IPS-18c (cell line): Measurements from ENCODE around the gene CREBBP.

Experiments used
- H3K4me3 ChIP-seq: 2 replicates; pipeline ENCODE4 v1.7.0; 2013; ENCODE audit warnings: low read depth, mild to moderate bottlenecking, low read length, moderate library complexity; ENCODE audit not compliant: insufficient read depth
- H3K9me3 ChIP-seq: one replicate; pipeline ENCODE4 v1.6.1; 2013; ENCODE audit warnings: mild to moderate bottlenecking, low read length, moderate library complexity; ENCODE audit not compliant: control insufficient read depth, insufficient read depth

CREBBP gene

DNA sequence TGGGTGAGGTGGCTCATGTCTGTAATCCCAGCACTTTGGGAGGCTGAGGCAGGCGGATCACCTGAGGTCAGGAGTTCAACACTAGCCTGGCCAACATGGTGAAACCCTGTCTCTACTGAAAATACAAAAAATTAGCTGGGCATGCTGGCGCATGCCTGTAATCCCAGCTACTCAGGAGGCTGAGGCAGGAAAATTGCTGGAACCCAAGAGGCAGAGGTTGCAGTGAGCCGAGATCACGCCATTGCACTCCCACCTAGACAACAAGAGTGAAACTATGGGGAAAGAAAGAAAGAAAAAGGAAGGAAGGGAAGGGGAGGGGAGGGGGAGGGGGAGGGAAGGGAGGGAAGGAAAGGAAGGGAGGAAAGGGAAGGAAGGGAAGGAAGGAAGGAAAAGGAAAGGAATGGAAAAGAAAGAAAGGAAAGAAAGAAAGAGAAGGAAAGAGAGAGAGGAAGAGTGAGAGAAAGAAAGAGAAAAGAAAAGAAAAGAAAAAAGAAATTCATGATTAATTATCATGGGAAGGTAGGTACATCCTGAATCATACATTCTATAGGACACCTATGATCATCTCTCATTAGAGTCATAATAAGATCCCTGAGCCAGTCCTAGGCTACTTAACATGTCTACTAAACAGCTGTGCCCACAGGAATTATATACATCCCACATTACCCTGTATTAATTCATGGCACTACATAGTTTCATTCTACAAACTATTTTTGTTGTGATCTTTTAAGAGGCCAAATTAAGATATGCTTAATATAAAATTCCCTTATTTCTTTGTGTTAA, 40.9 kb downstream of the CREBBP start:
- Histone ChIP-seq H3K4me3 (no peak overlapping the region), H3K9me3 (peaks cover 2% of the 10 kb centered on the region)

DNA sequence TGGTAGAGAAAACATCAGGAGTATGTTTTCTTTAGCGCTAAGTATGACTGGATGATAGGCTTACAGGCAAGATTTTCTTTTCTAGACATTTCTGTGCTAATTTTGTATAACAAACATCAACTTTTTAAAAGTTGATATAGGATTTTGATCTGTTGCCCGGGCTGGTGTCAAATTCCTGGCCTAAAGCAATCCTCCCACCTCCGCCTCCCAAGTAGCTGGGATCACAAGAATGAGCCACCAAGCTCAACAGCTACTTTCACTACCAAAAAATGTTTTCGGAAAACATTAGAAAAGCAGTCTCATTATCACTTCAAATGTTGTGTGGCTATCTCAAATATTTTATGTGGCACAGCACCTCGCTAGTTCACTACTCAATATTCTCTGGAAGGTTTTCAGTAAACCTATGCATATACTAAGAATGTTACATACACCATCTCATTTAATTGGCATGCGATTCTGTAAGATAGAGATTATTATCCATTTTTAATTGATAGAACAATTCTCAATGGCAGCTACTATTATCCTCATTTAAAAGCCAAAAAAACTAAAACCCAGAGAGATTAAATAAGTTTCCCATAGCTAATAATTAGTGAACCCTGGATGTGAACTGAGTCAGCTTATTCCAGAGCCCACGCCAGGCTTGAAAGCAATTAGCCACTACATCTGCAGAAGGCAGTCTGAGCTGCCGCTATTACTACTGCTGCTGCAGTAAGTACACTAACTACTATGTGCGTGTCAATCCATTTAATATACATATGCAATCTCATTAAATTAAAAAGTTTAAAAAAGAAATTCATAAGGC, 41.7 kb downstream of the CREBBP start:
- Histone ChIP-seq H3K4me3 (no peak overlapping the region), H3K9me3 (peaks cover 2% of the 10 kb centered on the region)

- Histone ChIP-seq H3K4me3 (no peak overlapping the region), H3K9me3 (peaks cover 2% of the 10 kb centered on the region)
These were observed 42.5 kb downstream of the CREBBP start for GRCh38 chr16:3837851-3838586.

DNA sequence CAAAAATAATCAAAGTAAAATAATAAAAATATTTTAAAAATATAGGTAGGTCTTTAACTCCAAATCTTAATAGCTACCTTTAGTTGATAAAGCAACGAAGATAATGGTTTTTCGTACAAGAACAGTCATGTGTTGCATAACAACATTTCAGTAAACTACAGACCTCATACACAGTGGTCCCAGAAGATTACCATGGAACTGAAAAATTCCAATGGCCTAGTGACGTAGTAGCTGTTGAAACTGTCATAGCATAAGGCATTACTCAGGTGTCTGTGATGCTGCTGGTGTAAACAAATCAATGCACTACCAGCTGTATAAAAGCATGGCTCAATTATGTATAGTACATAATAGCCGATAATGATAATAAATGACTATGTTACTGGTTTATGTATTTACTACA, 43.9 kb downstream of the CREBBP start:
- H3K9me3 ChIP-seq, result peaks cover 4% of the 10 kb centered on the region
- H3K4me3 ChIP-seq, result no peak overlapping the region

DNA sequence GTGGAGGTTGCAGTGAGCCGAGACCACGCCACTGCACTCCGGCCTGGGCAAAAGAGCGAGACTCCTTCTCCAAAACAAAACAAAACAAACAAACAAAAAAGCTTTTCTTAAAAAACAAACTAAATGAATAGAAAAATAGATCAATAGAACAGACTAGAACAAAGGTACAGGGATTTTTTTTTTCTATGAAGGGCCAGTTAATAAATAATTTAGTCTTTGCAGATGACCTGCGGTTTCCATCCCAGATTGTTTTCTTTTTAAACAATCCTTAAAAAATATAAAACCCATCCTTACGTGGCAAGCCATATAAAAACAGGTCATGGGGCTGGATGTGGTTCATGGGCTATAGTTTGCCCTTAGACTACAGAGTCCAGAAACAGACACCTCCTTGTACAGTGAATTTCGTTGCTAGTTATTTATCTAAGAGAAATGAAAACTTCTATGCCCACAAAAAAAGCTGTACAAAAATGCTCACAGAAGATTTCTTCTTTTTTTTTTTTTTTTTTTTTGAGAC, 45.4 kb downstream of the CREBBP start:
- Histone ChIP-seq H3K4me3 (no peak overlapping the region), H3K9me3 (peaks cover 4% of the 10 kb centered on the region)

GRCh38 chr16:3832668-3833067, 47.8 kb downstream of the CREBBP start:
- H3K4me3 ChIP-seq, result no peak overlapping the region

DNA sequence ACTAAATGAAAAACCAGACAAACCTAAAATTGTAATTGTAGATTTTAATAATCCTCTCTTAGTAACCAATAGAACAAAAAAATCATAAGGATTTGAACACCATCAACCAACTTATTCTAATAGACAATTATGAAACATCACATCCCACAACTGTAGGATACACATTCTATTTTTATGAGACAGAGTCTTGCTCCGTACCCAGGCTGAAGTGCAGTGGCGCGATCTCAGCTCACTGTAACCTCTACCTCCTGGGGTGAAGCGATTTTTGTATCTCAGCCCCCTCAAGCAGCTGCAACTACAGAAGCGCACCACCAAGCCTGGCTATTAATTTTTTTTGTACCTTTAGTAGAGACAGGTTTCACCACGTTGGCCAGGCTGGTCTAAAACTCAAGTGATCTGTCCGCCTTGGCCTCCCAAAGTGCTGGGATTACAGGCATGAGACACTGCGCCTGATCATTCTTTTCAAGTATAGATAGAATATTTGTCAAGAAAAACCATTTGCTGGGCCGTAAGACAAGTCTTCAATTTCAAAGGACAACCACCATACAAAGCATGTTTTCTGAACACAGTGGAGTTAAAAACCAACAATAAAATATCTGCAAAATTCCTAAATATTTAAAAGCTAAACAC, 49.8 kb downstream of the CREBBP start:
- no peak overlapping the region for H3K4me3 ChIP-seq
- H3K9me3 ChIP-seq, result peaks cover 4% of the 10 kb centered on the region

More at GRCh38 chr16:3832668-3833067, 47.8 kb downstream of the CREBBP start:
- H3K9me3 ChIP-seq, result peaks cover 4% of the 10 kb centered on the region

DNA sequence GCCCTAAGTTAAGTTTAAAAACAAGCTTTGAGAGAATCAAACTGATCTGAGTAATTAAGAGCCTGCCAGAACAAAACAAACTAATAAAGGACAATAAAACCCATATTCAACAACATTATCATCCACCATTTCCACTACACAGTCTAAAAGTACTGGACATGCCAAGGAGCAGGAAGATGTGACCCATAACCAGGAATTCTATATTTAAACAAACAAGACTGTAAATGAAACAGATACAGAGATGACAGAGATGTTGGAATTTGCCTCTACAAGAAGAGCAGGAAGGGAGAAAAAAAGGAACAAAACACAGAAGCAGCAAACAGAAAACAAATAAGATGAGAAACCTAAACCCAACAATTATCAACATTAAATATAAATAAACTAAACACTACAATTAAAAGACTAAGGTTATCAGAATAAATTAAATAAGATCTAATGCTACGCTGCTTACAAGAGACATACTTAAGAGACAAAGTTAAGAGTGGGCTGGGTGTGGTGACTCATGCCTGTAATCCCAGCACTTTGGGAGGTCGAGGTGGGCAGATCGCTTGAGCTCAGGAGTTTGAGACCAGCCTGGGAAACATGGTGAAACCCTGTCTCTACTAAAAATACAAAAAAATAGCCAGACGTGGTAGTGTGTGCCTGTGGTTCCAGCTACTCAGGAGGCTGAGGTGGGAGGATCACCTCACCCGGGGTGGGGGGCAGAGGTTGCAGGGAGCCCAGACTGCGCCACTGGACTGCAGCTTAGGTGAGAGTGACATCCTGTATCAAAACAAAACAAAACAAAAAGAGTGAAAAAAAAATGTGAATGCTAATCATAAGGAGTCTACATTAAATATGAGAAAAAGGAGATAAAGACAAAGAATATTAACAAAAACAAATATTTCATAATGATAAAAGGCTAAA, 50.6 kb downstream of the CREBBP start:
- H3K9me3 ChIP-seq, result peaks cover 2% of the 10 kb centered on the region

DNA sequence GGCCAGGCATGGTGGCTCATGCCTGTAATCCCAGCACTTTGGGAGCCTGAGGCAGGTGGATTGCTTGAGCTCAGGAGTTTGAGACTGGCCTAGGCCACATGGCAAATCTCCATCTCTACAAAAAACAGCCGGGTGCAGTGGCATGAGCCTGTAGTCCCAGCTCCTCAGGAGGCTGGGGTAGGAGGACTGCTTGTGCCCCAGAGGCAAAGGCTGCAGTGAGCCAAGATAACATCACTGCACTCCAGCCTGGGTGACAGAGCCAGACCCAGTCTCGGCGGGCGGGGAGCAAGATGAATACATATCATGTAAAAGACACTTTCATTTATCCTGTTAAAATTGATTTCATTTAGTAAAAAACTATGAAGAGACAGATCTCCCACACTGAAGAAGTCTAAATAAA, 54.6 kb downstream of the CREBBP start:
- no peak overlapping the region for H3K4me3 ChIP-seq
- no peaks in the 10 kb centered on the region for H3K9me3 ChIP-seq

More for the DNA sequence above, 50.6 kb downstream of the CREBBP start:
- no peak overlapping the region for H3K4me3 ChIP-seq

DNA sequence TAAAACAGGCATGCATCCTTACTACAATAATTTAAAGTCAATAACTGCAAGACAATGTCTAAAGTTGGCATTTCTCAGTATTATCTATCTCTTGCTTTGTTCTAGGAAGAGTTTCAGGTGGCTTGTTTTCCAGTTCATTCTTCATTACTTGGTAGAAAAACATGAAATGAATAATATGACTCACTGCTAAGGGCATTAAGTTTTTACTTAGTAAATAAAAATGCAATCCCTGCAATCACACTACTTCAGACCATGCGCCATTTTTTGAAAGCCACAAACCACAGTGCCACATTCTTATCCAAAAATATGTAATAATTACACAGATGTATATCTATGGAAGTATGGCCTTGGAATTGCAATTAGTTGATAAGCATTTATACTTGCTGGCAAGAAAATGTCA, 55.4 kb downstream of the CREBBP start:
- Histone ChIP-seq H3K9me3 (no peaks in the 10 kb centered on the region), H3K4me3 (no peak overlapping the region)

DNA sequence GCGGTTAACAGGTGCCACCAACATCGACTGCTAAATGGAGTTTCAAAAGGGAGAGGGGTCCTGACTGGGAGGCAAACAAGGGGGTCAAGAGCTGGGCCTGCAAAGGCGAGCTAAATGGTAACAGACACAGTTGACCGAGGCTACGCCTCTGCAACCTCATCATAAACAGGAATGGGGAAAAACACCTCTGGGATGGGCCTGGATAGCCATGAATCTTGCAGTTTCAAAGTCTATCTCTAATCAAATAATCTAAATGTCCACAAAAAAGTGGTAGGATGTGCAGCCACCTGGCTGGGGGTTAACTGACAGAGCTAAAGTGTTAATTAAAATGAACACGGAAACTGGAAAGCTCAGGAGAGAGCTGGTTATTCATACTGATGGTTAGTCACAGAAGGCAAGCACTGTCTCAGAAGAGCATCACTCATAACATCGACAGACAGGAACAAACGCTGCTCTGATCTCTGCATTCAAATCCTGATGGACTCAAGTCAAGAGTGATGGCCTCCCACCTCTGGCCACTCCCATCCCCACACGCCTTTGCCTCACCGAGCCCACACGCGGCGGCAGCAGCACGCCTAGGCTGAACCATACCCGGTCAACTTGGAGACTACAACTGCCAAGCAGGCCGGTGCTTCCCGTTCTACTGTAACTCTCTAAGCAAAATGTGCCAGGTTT, 56.3 kb downstream of the CREBBP start:
- Histone ChIP-seq H3K9me3 (no peaks in the 10 kb centered on the region), H3K4me3 (no peak overlapping the region)

DNA sequence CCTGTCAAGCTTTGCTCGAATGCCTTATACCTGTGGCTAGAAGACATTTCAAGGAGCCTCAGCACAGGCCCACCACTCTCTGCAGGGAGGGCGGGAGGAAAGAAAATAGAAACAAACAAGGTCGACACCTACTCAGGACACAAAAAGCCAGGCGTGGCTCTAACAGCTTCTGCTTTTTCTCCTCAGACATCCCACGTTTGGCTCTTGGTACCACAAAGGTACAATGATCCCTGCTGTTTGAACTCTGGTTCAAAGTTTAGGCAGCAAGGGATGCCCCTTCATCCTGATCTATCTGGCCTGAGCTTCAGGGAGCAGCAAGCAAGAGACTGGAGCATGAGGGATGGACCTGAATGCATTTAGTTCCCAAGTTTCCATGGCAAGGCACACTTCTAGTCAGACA, 57.1 kb downstream of the CREBBP start:
- Histone ChIP-seq H3K4me3 (no peak overlapping the region), H3K9me3 (no peaks in the 10 kb centered on the region)

- no peaks in the 10 kb centered on the region for H3K9me3 ChIP-seq
- H3K4me3 ChIP-seq, result no peak overlapping the region
These were observed 58.0 kb downstream of the CREBBP start for GRCh38 chr16:3822366-3823045.

GRCh38 chr16:3821184-3821583, 59.3 kb downstream of the CREBBP start:
- Histone ChIP-seq H3K9me3 (no peaks in the 10 kb centered on the region), H3K4me3 (no peak overlapping the region)
